ENCODE data around the gene TMPRSS11A.

The TMPRSS11A gene

DNA sequence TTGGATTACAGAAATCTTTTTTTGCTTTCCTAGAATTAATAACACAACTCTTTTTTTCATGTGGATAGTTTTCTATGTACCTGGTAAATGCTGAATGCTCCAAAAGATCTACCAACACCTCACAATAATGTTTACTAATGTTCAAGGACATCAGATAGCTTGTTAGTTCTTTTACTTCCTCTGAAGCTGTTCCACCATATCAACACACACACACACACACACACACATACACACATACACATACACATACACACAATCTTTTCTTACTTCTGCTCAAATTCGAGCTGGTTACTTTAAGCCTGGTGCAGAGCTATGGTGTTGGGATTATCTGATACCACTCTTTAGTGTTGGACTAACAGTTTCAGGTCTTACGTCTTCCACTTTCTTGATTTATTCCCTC is 51.2 kb downstream of the TMPRSS11A start:
- Histone ChIP-seq H3K36me3 (no peaks in the 10 kb centered on the region), H3K27me3 (no peaks in the 10 kb centered on the region), H3K4me3 (ENCODE audit: low read depth in 1 of 2, low read length in 1 of 2) (no peak overlapping the region), H3K27ac (no peak overlapping the region), H3K4me1 (ENCODE audit: control insufficient read depth in 1 of 2, insufficient read depth in 1 of 2, low read depth in 1 of 2, low read length in 1 of 2) (no peaks in the 10 kb centered on the region), H3K9me3 (no peaks in the 10 kb centered on the region)
- TF ChIP-seq, protein P1, sequence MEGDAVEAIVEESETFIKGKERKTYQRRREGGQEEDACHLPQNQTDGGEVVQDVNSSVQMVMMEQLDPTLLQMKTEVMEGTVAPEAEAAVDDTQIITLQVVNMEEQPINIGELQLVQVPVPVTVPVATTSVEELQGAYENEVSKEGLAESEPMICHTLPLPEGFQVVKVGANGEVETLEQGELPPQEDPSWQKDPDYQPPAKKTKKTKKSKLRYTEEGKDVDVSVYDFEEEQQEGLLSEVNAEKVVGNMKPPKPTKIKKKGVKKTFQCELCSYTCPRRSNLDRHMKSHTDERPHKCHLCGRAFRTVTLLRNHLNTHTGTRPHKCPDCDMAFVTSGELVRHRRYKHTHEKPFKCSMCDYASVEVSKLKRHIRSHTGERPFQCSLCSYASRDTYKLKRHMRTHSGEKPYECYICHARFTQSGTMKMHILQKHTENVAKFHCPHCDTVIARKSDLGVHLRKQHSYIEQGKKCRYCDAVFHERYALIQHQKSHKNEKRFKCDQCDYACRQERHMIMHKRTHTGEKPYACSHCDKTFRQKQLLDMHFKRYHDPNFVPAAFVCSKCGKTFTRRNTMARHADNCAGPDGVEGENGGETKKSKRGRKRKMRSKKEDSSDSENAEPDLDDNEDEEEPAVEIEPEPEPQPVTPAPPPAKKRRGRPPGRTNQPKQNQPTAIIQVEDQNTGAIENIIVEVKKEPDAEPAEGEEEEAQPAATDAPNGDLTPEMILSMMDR (IDR thresholded peaks at IDR 0.05): no peak

DNA sequence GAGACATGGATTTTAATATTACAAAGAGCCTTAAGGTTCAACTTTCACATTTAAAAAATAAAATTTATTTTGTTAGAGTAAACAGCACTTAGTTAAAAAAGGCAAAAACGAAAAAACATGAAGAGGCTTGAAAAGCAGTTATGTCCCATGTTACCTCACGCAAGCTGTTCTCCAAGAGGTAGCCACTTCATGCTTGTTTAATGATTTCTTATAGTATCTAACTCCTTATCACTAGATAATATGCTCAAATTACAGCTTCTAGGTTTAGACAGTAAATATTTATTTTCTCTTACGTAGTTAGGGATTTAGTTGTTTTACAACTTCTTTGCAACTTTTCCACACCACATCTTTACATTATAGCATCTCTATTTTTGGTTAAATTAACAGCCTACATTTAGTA is 51.7 kb downstream of the TMPRSS11A start:
- no peaks in the 10 kb centered on the region for H3K36me3 ChIP-seq
- TF ChIP-seq, protein P1 (IDR thresholded peaks at IDR 0.05): no peak
- no peaks in the 10 kb centered on the region for H3K4me1 ChIP-seq (ENCODE audit: control insufficient read depth in 1 of 2, insufficient read depth in 1 of 2, low read depth in 1 of 2, low read length in 1 of 2)
- H3K9me3 ChIP-seq: no peaks in the 10 kb centered on the region
- no peak overlapping the region for H3K27ac ChIP-seq
- H3K27me3 ChIP-seq: no peaks in the 10 kb centered on the region
- no peak overlapping the region for H3K4me3 ChIP-seq (ENCODE audit: low read depth in 1 of 2, low read length in 1 of 2)

- Histone ChIP-seq H3K4me3 (ENCODE audit: low read depth in 1 of 2, low read length in 1 of 2) (no peak overlapping the region), H3K27ac (no peak overlapping the region), H3K9me3 (no peaks in the 10 kb centered on the region), H3K4me1 (ENCODE audit: control insufficient read depth in 1 of 2, insufficient read depth in 1 of 2, low read depth in 1 of 2, low read length in 1 of 2) (no peaks in the 10 kb centered on the region), H3K27me3 (no peaks in the 10 kb centered on the region), H3K36me3 (no peaks in the 10 kb centered on the region)
- TF ChIP-seq, protein P1 (IDR thresholded peaks at IDR 0.05): no peak
These were observed 52.2 kb downstream of the TMPRSS11A start for GRCh38 chr4:67911141-67911540.

- TF ChIP-seq, protein P1 (IDR thresholded peaks at IDR 0.05): peak; percentile 1
- no peaks in the 10 kb centered on the region for H3K4me1 ChIP-seq (ENCODE audit: control insufficient read depth in 1 of 2, insufficient read depth in 1 of 2, low read depth in 1 of 2, low read length in 1 of 2)
- H3K9me3 ChIP-seq: no peaks in the 10 kb centered on the region
- H3K36me3 ChIP-seq: no peaks in the 10 kb centered on the region
- no peaks in the 10 kb centered on the region for H3K27me3 ChIP-seq
- no peak overlapping the region for H3K4me3 ChIP-seq (ENCODE audit: low read depth in 1 of 2, low read length in 1 of 2)
- H3K27ac ChIP-seq: no peak overlapping the region
These were observed 52.7 kb downstream of the TMPRSS11A start for GRCh38 chr4:67910585-67910905.

DNA sequence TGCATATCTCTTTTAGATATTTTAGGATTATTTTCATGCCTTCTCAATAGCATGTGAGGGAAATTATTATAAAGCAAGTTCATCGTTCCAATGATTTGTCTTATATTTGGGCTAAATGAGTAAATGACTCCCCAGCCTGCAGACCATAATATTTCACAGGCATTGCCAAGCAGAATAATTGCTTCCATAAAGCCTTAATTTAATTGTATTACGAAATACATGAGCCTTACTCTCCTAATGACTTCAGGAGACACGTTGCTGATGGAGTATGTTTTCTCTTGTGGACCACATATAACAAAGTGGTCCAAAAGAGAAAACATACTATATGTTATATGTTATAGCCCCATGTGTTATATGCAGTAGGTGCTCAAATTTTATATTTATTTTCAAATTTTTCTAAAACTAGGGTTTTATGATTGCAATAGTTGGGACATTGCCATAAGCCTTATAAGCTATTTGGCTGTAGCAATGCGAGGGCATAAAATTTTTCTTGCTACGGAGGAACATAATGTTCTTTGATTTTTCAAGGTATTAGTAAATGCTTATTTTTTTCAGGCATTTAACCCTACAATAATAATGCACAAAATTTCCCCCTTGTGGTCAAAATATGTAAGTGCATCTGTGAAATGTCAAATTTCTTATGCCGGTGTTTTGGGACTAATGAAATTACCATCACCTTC is 53.2 kb downstream of the TMPRSS11A start:
- H3K36me3 ChIP-seq: no peaks in the 10 kb centered on the region

More for the DNA sequence above, 53.2 kb downstream of the TMPRSS11A start:
- Histone ChIP-seq H3K9me3 (no peaks in the 10 kb centered on the region), H3K4me3 (ENCODE audit: low read depth in 1 of 2, low read length in 1 of 2) (no peak overlapping the region), H3K27me3 (no peaks in the 10 kb centered on the region), H3K27ac (no peak overlapping the region), H3K4me1 (ENCODE audit: control insufficient read depth in 1 of 2, insufficient read depth in 1 of 2, low read depth in 1 of 2, low read length in 1 of 2) (no peaks in the 10 kb centered on the region)
- TF ChIP-seq, protein P1 (IDR thresholded peaks at IDR 0.05): peak; percentile 77
